AG04450 (cell line): Measurements from ENCODE around the gene USP12. TPM values are rescaled to one million over a fixed set of nuclear protein-coding genes. Genes with fewer than 3 reads are reported as not detected.

Experiments
- CTCF ChIA-PET: fragments of 300-600, 350-600 bp; formaldehyde crosslinking; extraction: SDS; loops from one replicate; lab custom pipeline; 2022; ENCODE audit warnings: antibody characterized with exemption, inconsistent platforms; lab: Charles Lee
- POLR2A ChIA-PET: fragments of 350-600 bp; formaldehyde crosslinking; extraction: SDS; loops from one replicate; lab custom pipeline; 2021; ENCODE audit warnings: antibody characterized with exemption, inconsistent platforms; lab: Yijun Ruan, JAX
- DNase-seq: peaks from one replicate; pipeline ENCODE4 v3.0.0-alpha.2; 2011; ENCODE audit warnings: low read depth, low spot score
- H3K27ac ChIP-seq: one replicate; pipeline ENCODE4 v1.5.1; 2012; ENCODE audit warnings: low read depth, low read length, control low read depth
- H3K27me3 ChIP-seq: one replicate; pipeline ENCODE4 v1.6.0; 2012; ENCODE audit warnings: low read length; ENCODE audit not compliant: control insufficient read depth, insufficient read depth
- H3K4me3 ChIP-seq: 2 replicates; pipeline ENCODE4 v1.5.1; 2011; ENCODE audit warnings: mild to moderate bottlenecking, low read depth, low read length, control low read depth
- H3K9me3 ChIP-seq: 2 replicates; pipeline ENCODE4 v1.5.1; 2012; ENCODE audit warnings: low read length; ENCODE audit not compliant: control insufficient read depth, insufficient read depth
- polyA plus RNA-seq: library from polyadenylated mRNA; depleted of rRNA; stranded (reverse); fragments of >200 nt; gene quantifications from 2 replicates; pipeline ENCODE4 v1.2.3, GENCODE V29; 2011
- TF ChIP-seq, protein P1 (sequence below): IDR thresholded peaks from 2 replicates; pipeline ENCODE4 v1.5.1; 2011; ENCODE audit warnings: low read depth, low read length, control low read depth, inconsistent platforms

USP12 gene
- polyA plus RNA-seq, 1 experiment = 18.0 TPM

- CTCF ChIA-PET = interaction anchor here (0.9 kb wide), 1 partner anchor 161 kb away, joined by 3 read pairs; no protein-coding TSS in a partner anchor
- Histone ChIP-seq H3K9me3 (peaks cover 4% of the 10 kb centered on the region; the same call in 1 of the 2 replicates), H3K27me3 (no peaks in the 10 kb centered on the region), H3K27ac (no peak overlapping the region), H3K4me3 (no peak overlapping the region)
- TF ChIP-seq, protein P1, sequence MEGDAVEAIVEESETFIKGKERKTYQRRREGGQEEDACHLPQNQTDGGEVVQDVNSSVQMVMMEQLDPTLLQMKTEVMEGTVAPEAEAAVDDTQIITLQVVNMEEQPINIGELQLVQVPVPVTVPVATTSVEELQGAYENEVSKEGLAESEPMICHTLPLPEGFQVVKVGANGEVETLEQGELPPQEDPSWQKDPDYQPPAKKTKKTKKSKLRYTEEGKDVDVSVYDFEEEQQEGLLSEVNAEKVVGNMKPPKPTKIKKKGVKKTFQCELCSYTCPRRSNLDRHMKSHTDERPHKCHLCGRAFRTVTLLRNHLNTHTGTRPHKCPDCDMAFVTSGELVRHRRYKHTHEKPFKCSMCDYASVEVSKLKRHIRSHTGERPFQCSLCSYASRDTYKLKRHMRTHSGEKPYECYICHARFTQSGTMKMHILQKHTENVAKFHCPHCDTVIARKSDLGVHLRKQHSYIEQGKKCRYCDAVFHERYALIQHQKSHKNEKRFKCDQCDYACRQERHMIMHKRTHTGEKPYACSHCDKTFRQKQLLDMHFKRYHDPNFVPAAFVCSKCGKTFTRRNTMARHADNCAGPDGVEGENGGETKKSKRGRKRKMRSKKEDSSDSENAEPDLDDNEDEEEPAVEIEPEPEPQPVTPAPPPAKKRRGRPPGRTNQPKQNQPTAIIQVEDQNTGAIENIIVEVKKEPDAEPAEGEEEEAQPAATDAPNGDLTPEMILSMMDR = no peak
- DNase-seq = no peak
- POLR2A ChIA-PET = no interaction called here
Observed at GRCh38 chr13:27200413-27201070, 28.9 kb upstream of the USP12 start.

GRCh38 chr13:27199696-27200095 lies 28.1 kb upstream of the USP12 start:
- CTCF ChIA-PET = interaction anchor here (0.9 kb wide), 1 partner anchor 162 kb away, joined by 3 read pairs; no protein-coding TSS in a partner anchor
- Histone ChIP-seq H3K4me3 (no peak overlapping the region), H3K27ac (no peak overlapping the region), H3K27me3 (no peaks in the 10 kb centered on the region), H3K9me3 (peaks cover 4% of the 10 kb centered on the region; the same call in 1 of the 2 replicates)
- no peak for DNase-seq
- TF ChIP-seq, protein P1 = no peak
- POLR2A ChIA-PET = no interaction called here

- TF ChIP-seq, protein P1 = no peak
- H3K4me3 ChIP-seq = no peak overlapping the region
- CTCF ChIA-PET = no interaction called here
- POLR2A ChIA-PET = no interaction called here
- H3K9me3 ChIP-seq = peaks cover 4% of the 10 kb centered on the region; the same call in 1 of the 2 replicates
- DNase-seq = no peak
- no peak overlapping the region for H3K27ac ChIP-seq
- no peaks in the 10 kb centered on the region for H3K27me3 ChIP-seq
Observed at GRCh38 chr13:27199211-27199610, 27.6 kb upstream of the USP12 start.

- no peaks in the 10 kb centered on the region for H3K27me3 ChIP-seq
- ChIA-PET POLR2A (interaction anchor here (0.7 to 1.4 kb wide), 3 partner anchors 10 to 56 kb away, joined by 3 to 4 read pairs (median 4); partner anchors contain the start of gene RPL21), CTCF (interaction anchor here (0.8 to 1.4 kb wide), 5 partner anchors 9 to 210 kb away, joined by 3 to 6 read pairs (median 3); no protein-coding TSS in a partner anchor)
- TF ChIP-seq, protein P1 = no peak
- no peak overlapping the region for H3K4me3 ChIP-seq
- peaks cover 4% of the 10 kb centered on the region; the same call in 1 of the 2 replicates for H3K9me3 ChIP-seq
- H3K27ac ChIP-seq = peak overlapping the region; percentile 52
- no peak for DNase-seq
Observed at GRCh38 chr13:27194895-27195764, 23.5 kb upstream of the USP12 start.
